ENCODE results near the gene CYP2J2.
A peak's percentile ranks its signal among the peaks of the same experiment; 100 is the strongest.

CYP2J2 gene

DNA sequence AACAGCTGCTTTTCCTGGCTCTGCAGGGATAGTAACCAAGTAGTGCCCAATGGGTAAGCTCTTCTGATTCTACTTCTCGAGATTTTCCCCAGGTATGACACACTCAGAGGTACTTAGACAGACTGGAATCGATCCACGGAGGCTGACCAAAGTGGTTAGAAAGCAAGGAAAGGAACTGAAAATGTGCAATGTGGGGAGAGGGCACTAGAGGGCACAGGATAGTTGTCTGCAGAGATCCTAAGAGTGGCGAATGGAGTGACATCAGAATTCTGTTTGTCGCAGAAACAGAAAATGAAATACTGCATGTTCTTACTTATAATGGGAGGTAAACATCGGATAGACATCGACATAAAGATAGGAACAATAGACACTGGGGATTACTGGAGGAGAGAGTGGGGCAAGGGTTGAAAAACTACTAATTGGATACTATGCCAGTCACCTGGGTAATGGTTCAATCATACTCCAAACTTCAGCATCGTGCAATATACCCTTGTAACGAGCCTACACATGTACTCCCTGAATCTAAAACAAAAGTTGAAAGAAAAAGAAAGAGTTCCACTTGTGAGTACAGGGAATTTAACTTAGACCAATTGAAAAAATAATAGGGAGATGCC lies 23.3 kb downstream of the CYP2J2 start:
- no peaks in the 10 kb centered on the region for H3K36me3 Mint-ChIP-seq (ENCODE audit: low read depth)
- no peak overlapping the region for H3K27ac Mint-ChIP-seq
- peak; percentile 24 for DNase-seq
- no peaks in the 10 kb centered on the region for H3K4me1 Mint-ChIP-seq
- no peaks in the 10 kb centered on the region for H3K9me3 Mint-ChIP-seq
- no peak overlapping the region for H3K4me3 Mint-ChIP-seq
- TF ChIP-seq, protein P1, sequence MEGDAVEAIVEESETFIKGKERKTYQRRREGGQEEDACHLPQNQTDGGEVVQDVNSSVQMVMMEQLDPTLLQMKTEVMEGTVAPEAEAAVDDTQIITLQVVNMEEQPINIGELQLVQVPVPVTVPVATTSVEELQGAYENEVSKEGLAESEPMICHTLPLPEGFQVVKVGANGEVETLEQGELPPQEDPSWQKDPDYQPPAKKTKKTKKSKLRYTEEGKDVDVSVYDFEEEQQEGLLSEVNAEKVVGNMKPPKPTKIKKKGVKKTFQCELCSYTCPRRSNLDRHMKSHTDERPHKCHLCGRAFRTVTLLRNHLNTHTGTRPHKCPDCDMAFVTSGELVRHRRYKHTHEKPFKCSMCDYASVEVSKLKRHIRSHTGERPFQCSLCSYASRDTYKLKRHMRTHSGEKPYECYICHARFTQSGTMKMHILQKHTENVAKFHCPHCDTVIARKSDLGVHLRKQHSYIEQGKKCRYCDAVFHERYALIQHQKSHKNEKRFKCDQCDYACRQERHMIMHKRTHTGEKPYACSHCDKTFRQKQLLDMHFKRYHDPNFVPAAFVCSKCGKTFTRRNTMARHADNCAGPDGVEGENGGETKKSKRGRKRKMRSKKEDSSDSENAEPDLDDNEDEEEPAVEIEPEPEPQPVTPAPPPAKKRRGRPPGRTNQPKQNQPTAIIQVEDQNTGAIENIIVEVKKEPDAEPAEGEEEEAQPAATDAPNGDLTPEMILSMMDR (IDR thresholded peaks at IDR 0.05) = peak; percentile 54
- peaks cover 9% of the 10 kb centered on the region for H3K27me3 Mint-ChIP-seq (ENCODE audit: low read depth, poor library complexity)

DNA sequence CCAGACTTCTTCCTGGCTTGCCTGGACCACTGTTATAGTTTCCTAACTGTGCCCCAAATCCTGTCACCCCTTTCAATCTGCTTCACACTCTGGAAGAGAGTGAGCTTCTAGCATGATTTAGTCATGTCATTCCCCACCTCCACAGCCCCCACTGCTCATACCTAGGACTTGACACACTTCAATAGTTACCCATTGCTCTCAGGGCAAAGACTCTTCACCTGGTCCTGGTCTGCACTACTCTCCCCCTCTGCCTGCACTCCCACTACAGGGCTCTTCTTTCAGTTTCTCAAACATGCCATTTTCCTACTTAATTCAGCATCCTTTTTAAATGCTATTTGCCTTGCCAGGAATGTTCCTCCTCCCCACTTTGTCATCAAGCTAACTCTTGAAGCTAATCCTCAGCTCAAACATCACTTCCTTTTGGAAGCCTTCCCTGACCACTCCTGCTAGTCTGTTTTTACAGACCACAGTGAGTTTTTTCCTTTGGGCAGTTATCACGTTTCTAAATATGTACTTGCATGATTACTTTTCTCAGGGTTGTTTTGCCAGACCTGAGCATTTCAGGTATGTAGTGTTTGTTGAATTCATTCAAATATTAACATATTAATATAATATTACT lies 24.7 kb downstream of the CYP2J2 start:
- Mint-ChIP-seq H3K27ac (peak overlapping the region; percentile 24), H3K4me1 (no peaks in the 10 kb centered on the region), H3K36me3 (ENCODE audit: low read depth) (no peaks in the 10 kb centered on the region), H3K9me3 (no peaks in the 10 kb centered on the region), H3K27me3 (ENCODE audit: low read depth, poor library complexity) (peaks cover 9% of the 10 kb centered on the region), H3K4me3 (no peak overlapping the region)
- DNase-seq = no peak
- TF ChIP-seq, protein P1 (IDR thresholded peaks at IDR 0.05) = no peak

DNA sequence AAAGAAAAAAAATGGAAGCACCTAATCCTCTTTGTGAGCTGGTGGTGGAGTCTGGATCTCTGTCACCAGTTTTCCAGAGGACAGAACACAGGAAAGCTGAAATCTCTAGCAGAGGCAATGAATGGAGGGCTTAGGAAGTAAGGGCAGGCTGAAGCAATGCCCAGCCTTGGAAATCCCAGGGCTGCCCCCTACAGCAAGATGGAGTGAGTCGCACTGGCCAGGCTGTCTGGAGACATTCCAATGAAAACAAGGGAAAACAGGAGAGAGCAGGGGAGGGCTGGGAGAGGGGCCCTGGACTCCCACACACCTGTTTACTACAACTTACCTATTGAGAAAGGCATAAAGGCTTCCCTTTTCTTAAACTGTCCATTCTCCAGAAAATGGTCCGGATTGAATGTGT lies 25.9 kb downstream of the CYP2J2 start:
- H3K27me3 Mint-ChIP-seq (ENCODE audit: low read depth, poor library complexity) = peaks cover 9% of the 10 kb centered on the region
- TF ChIP-seq, protein P1 (IDR thresholded peaks at IDR 0.05) = no peak
- no peak for DNase-seq
- no peak overlapping the region for H3K27ac Mint-ChIP-seq
- H3K4me3 Mint-ChIP-seq = no peak overlapping the region
- H3K9me3 Mint-ChIP-seq = no peaks in the 10 kb centered on the region
- H3K36me3 Mint-ChIP-seq (ENCODE audit: low read depth) = no peaks in the 10 kb centered on the region
- no peaks in the 10 kb centered on the region for H3K4me1 Mint-ChIP-seq

DNA sequence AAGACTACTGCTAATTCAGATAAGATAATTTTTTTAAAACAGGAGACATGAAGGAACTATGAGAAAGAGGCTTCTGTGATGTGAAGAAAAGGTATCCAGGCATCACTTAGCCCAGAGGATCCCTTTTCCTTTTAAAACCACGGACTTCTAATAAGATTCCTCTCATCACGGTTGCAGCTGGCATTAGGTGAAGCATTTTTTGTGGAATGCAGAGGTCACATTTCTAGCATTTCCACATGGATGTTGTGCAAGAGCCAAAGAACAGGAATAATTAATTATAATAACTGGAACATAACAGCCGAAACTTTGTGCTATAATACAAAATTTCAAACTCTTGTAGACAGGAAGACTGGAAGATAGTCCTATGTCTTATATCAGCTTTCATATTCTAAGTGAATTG lies 27.6 kb downstream of the CYP2J2 start:
- Mint-ChIP-seq H3K27ac (no peak overlapping the region), H3K27me3 (ENCODE audit: low read depth, poor library complexity) (peaks cover 9% of the 10 kb centered on the region), H3K36me3 (ENCODE audit: low read depth) (no peaks in the 10 kb centered on the region), H3K4me3 (no peak overlapping the region), H3K9me3 (no peaks in the 10 kb centered on the region), H3K4me1 (no peaks in the 10 kb centered on the region)
- no peak for DNase-seq
- TF ChIP-seq, protein P1 (IDR thresholded peaks at IDR 0.05) = no peak

DNA sequence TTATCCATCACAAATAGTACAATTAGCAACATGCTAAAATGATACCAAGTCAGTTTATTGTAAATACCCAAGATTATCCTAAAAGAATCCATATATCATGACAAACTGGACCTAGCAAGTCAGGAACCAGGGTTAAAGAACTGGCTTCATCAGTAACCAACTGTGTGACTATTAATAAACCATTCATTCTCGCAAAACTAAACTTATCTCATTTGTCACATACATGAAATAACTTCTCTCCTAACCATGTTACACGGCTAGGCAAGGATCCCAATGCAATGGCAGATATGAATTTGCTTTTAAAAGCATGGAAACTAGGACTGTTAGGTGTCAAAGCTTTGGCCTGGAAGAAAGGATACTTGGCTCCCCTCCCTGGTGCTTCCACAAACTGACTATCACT lies 29.4 kb downstream of the CYP2J2 start:
- TF ChIP-seq, protein P1 (IDR thresholded peaks at IDR 0.05) = no peak
- no peak overlapping the region for H3K4me3 Mint-ChIP-seq
- H3K9me3 Mint-ChIP-seq = no peaks in the 10 kb centered on the region
- no peaks in the 10 kb centered on the region for H3K4me1 Mint-ChIP-seq
- no peaks in the 10 kb centered on the region for H3K36me3 Mint-ChIP-seq (ENCODE audit: low read depth)
- no peak overlapping the region for H3K27ac Mint-ChIP-seq
- no peak for DNase-seq
- peaks cover 12% of the 10 kb centered on the region for H3K27me3 Mint-ChIP-seq (ENCODE audit: low read depth, poor library complexity)
